Ishikawa (cell line): ENCODE measurements around the gene KLHL5.

ENCODE experiments used
- CEBPB ChIP-seq: IDR thresholded peaks from 2 replicates; pipeline ENCODE4 v1.6.1; 2012
- CREB1 ChIP-seq: IDR thresholded peaks from 2 replicates; pipeline ENCODE4 v1.6.1; 2012; ENCODE audit warnings: low read depth
- EGR1 ChIP-seq: IDR thresholded peaks from 2 replicates; pipeline ENCODE4 v1.6.1; 2012
- EP300 ChIP-seq: IDR thresholded peaks from 2 replicates; pipeline ENCODE4 v1.6.1; 2012; ENCODE audit warnings: borderline replicate concordance
- FOXM1 ChIP-seq: IDR thresholded peaks from 2 replicates; pipeline ENCODE4 v1.6.1; 2012; ENCODE audit warnings: low read depth, borderline replicate concordance
- NFIC ChIP-seq: IDR thresholded peaks from 2 replicates; pipeline ENCODE4 v1.6.1; 2012
- RAD21 ChIP-seq: IDR thresholded peaks from 2 replicates; pipeline ENCODE4 v1.6.1; 2012; ENCODE audit warnings: low read depth
- TAF1 ChIP-seq: IDR thresholded peaks from 2 replicates; pipeline ENCODE4 v1.6.1; 2012; ENCODE audit warnings: low read depth, mild to moderate bottlenecking
- TCF12 ChIP-seq: IDR thresholded peaks from 2 replicates; pipeline ENCODE4 v1.6.1; 2012; ENCODE audit warnings: low read depth
- TEAD4 ChIP-seq: IDR thresholded peaks from 2 replicates; pipeline ENCODE4 v1.6.1; 2012
- YY1 ChIP-seq: IDR thresholded peaks from 2 replicates; pipeline ENCODE4 v1.6.1; 2012; ENCODE audit warnings: low read depth
- ZBTB7A ChIP-seq: IDR thresholded peaks from 2 replicates; pipeline ENCODE4 v1.6.1; 2012; ENCODE audit warnings: low read depth
- TF ChIP-seq, protein P1 (sequence below): IDR thresholded peaks from 2 replicates; pipeline ENCODE4 v1.6.1; 2012
- TF ChIP-seq, protein P2 (sequence below): IDR thresholded peaks from 2 replicates; pipeline ENCODE4 v1.6.1; 2012
- TF ChIP-seq, protein P3 (sequence below): IDR thresholded peaks from 2 replicates; pipeline ENCODE4 v1.6.1; 2012; ENCODE audit warnings: low read depth, mild to moderate bottlenecking

The KLHL5 gene

DNA sequence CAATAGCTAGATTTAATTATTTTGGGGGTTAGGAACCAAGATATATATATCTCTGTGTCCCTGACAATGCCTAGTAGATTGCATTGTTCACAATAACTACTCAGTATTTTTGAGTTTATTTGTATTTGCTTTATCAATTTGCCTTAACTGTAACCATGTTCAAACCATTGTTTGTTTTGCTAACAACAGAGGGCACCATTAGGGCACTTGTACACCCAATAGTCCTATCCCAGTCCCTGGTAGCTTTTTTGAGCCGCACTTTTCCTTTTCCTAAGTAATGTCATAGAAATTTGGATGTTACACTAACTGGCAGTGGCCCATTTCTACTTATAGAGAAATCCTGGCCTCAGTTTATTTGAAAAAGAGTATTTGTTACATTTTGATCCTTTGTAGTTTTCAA is 575 bp upstream of the KLHL5 start:
- TF ChIP-seq TEAD4: no peak
- no peak for TF ChIP-seq EGR1
- no peak for TF ChIP-seq TCF12
- TF ChIP-seq, protein P1, sequence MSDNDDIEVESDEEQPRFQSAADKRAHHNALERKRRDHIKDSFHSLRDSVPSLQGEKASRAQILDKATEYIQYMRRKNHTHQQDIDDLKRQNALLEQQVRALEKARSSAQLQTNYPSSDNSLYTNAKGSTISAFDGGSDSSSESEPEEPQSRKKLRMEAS: no peak
- TF ChIP-seq YY1: no peak

DNA sequence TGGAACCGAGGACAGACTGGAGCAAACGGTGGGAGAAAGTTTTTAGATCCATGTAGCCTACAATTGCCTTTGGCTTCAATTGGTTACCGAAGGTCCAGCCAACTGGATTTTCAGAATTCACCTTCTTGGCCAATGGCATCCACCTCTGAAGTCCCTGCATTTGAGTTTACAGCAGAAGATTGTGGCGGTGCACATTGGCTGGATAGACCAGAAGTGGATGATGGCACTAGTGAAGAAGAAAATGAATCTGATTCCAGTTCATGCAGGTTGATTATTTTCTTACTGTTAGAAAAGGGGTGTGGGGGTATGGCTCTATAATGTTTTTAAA is 702 bp downstream of the KLHL5 start:
- TF ChIP-seq EP300: no peak
- no peak for TF ChIP-seq CEBPB
- TF ChIP-seq, protein P2, sequence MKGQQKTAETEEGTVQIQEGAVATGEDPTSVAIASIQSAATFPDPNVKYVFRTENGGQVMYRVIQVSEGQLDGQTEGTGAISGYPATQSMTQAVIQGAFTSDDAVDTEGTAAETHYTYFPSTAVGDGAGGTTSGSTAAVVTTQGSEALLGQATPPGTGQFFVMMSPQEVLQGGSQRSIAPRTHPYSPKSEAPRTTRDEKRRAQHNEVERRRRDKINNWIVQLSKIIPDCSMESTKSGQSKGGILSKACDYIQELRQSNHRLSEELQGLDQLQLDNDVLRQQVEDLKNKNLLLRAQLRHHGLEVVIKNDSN: no peak
- no peak for TF ChIP-seq EGR1
- TF ChIP-seq FOXM1: no peak
- no peak for TF ChIP-seq RAD21
- TF ChIP-seq, protein P1: no peak
- TF ChIP-seq ZBTB7A: no peak

DNA sequence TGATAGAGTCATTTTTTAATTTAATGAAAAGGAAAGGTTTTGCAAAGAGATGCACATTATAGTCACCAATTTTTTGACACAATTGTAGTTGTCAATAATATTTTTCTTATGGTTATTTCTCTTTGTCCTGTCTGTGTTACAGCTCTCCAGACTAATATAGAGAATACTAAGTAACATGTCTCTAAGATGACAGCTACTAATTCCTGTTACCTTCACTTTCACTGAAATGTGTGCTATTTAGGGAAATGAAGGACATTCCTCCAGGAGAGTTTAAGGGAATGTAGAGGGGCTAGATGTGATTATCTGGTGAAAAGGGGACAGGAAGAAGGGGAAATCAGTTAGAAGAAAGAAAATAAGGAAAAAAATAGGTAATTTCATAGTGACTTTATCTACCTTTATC is 1.4 kb downstream of the KLHL5 start:
- TF ChIP-seq, protein P3, sequence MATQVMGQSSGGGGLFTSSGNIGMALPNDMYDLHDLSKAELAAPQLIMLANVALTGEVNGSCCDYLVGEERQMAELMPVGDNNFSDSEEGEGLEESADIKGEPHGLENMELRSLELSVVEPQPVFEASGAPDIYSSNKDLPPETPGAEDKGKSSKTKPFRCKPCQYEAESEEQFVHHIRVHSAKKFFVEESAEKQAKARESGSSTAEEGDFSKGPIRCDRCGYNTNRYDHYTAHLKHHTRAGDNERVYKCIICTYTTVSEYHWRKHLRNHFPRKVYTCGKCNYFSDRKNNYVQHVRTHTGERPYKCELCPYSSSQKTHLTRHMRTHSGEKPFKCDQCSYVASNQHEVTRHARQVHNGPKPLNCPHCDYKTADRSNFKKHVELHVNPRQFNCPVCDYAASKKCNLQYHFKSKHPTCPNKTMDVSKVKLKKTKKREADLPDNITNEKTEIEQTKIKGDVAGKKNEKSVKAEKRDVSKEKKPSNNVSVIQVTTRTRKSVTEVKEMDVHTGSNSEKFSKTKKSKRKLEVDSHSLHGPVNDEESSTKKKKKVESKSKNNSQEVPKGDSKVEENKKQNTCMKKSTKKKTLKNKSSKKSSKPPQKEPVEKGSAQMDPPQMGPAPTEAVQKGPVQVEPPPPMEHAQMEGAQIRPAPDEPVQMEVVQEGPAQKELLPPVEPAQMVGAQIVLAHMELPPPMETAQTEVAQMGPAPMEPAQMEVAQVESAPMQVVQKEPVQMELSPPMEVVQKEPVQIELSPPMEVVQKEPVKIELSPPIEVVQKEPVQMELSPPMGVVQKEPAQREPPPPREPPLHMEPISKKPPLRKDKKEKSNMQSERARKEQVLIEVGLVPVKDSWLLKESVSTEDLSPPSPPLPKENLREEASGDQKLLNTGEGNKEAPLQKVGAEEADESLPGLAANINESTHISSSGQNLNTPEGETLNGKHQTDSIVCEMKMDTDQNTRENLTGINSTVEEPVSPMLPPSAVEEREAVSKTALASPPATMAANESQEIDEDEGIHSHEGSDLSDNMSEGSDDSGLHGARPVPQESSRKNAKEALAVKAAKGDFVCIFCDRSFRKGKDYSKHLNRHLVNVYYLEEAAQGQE: no peak
- TF ChIP-seq, protein P1: no peak
- no peak for TF ChIP-seq TAF1
- TF ChIP-seq EP300: no peak
- TF ChIP-seq EGR1: no peak
- no peak for TF ChIP-seq YY1
- TF ChIP-seq, protein P2: no peak
- TF ChIP-seq NFIC: no peak
- TF ChIP-seq CEBPB: no peak
- TF ChIP-seq FOXM1: no peak
- TF ChIP-seq TEAD4: no peak
- TF ChIP-seq TCF12: no peak
- no peak for TF ChIP-seq ZBTB7A
- TF ChIP-seq CREB1: no peak
- TF ChIP-seq RAD21: no peak

DNA sequence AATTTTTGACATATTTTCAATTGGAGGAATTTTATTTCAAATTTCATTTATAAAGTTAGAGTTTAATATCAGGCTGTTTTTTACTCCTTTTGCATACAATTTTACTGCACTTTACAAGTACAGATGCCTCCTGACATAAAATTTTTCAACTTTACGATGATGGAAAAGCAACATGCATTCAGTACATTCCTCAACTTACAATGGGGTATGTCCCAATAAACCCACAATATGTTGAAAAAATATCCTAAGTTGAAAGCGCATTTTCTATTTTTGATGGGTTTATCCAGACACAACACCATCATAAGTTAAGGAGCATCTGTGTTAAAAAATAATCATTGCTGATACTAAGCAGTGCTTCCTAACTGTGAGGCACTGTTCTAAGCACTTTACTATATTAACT is 4.3 kb downstream of the KLHL5 start:
- TF ChIP-seq CEBPB (no peak), RAD21 (no peak), NFIC (no peak), FOXM1 (no peak), CREB1 (no peak), YY1 (no peak), TEAD4 (no peak), ZBTB7A (no peak), TCF12 (no peak), EP300 (no peak), EGR1 (no peak)
- TF ChIP-seq, protein P2: no peak
- TF ChIP-seq, protein P3: no peak
- TF ChIP-seq, protein P1: no peak

DNA sequence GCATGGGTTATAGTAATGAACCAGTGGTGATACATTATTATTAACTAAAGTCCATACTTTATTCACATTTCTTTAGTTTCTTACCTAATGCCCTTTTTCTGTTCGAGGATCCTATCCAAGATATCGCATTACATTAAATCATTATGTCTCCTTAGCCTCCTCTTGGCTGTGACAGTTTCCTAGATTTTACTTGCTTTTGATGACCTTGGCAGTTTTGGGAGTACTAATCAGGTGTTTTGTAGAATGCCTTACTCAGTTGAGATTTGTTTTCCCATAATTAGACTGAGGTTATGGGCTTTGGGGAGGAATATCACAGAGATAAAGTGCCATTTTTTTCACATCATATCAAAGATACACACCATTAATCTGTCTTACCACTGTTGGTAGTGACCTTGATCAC is 5.0 kb downstream of the KLHL5 start:
- TF ChIP-seq ZBTB7A (no peak), RAD21 (no peak), TEAD4 (no peak), NFIC (no peak), EGR1 (no peak), YY1 (no peak), CREB1 (no peak), TCF12 (no peak), CEBPB (no peak), TAF1 (no peak), FOXM1 (no peak)
- TF ChIP-seq, protein P1: no peak
- TF ChIP-seq, protein P3: no peak
